Measurements from ENCODE around the gene GOLIM4. TPM values are rescaled to one million over a fixed set of nuclear protein-coding genes. Genes with fewer than 3 reads are reported as not detected.
A peak's percentile ranks its signal among the peaks of the same experiment; 100 is the strongest.

GOLIM4 gene
- total and polyA plus RNA-seq, 7 donors = 8.6 to 34.1 (median 13.4) TPM

DNA sequence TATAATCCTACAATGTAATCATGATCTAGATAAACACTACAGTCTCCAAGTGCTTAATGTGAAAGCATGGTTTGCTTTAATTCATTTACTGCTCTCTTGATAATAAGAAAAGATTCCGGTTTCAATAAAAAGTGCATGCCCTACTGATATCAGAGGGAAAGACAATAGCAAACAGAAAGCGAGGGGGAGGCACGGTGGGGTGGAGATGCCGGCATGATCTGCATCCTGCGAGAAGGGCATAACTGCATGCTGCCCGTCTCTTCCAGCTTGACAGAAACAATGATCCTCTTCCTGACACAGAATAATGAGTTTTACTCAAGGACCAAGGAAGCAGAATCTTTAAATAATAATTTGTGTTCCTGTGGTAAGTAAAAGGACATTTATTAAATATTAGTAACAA is 51.7 kb downstream of the GOLIM4 start:
- peaks cover 0 to 40% of the 10 kb centered on the region in 2 donors for H3K36me3 ChIP-seq (ENCODE audit: insufficient read depth in 1 of 2, low read depth in 1 of 2)
- ATAC-seq (no peak), DNase-seq (no peak)
- H3K4me3 ChIP-seq = peak overlapping the region; percentile 23
- intact Hi-C loops (cut with DNase I) = loop anchor here in 1 of 2 donors (5.0 kb wide), 1 partner anchor 117 kb away; no protein-coding TSS in a partner anchor
- no peaks in the 10 kb centered on the region for H3K27me3 ChIP-seq (ENCODE audit: insufficient read depth in 3 of 3, low read length in 2 of 3)
- peaks cover 7% of the 10 kb centered on the region for H3K4me1 ChIP-seq
- H3K9me3 ChIP-seq = no peaks in the 10 kb centered on the region
- no peak overlapping the region for H3K27ac ChIP-seq
- WGBS, 3 donors = 50 to 63% (median 53%) methylated on average over 6 of the region's 6 CpGs
- TF ChIP-seq, protein P1, sequence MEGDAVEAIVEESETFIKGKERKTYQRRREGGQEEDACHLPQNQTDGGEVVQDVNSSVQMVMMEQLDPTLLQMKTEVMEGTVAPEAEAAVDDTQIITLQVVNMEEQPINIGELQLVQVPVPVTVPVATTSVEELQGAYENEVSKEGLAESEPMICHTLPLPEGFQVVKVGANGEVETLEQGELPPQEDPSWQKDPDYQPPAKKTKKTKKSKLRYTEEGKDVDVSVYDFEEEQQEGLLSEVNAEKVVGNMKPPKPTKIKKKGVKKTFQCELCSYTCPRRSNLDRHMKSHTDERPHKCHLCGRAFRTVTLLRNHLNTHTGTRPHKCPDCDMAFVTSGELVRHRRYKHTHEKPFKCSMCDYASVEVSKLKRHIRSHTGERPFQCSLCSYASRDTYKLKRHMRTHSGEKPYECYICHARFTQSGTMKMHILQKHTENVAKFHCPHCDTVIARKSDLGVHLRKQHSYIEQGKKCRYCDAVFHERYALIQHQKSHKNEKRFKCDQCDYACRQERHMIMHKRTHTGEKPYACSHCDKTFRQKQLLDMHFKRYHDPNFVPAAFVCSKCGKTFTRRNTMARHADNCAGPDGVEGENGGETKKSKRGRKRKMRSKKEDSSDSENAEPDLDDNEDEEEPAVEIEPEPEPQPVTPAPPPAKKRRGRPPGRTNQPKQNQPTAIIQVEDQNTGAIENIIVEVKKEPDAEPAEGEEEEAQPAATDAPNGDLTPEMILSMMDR (IDR thresholded peaks at IDR 0.05) = no peak

DNA sequence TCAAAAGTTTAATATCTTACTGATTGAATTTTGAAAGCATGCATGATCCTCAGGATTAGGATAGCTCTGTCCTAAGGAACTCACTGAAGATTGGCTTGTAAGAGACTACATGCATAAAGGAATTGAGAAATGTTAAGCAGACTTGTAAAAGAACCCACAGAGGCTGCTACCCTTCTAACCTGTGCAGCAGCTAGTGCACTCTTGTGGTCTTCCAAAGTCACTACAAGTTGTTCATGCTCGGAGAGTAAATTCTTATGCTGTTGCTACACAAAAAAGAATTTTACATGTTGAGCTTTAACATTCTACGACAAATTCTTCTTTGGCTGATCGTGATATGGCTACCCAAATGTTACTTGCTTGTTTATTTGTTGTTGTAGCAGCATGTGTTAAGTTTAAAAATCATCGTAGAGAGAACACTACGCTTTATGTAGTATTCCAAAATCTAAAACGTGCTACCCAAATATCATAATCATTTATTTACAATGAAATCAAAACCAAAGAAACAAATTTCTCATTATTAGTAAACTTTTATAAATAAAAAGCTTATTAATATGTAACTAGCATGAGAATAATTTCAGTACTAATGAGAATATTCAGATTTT is 55.0 kb downstream of the GOLIM4 start:
- ATAC-seq = peak; percentile 48 to 86 (median 84)
- Histone ChIP-seq H3K27me3 (ENCODE audit: insufficient read depth in 3 of 3, low read length in 2 of 3) (no peaks in the 10 kb centered on the region), H3K36me3 (ENCODE audit: insufficient read depth in 1 of 2, low read depth in 1 of 2) (peaks cover 5 to 57% of the 10 kb centered on the region in 2 donors), H3K4me3 (no peak overlapping the region), H3K9me3 (no peaks in the 10 kb centered on the region), H3K27ac (no peak overlapping the region), H3K4me1 (peaks cover 7% of the 10 kb centered on the region)
- WGBS, 3 donors = 79 to 83% (median 81%) methylated on average over 6 of the region's 6 CpGs
- intact Hi-C loops (cut with DNase I) = loop anchor here in 1 of 2 donors (5.0 kb wide), 1 partner anchor 113 kb away; no protein-coding TSS in a partner anchor
- TF ChIP-seq, protein P1 (IDR thresholded peaks at IDR 0.05) = peak; percentile 60
- no peak for DNase-seq

DNA sequence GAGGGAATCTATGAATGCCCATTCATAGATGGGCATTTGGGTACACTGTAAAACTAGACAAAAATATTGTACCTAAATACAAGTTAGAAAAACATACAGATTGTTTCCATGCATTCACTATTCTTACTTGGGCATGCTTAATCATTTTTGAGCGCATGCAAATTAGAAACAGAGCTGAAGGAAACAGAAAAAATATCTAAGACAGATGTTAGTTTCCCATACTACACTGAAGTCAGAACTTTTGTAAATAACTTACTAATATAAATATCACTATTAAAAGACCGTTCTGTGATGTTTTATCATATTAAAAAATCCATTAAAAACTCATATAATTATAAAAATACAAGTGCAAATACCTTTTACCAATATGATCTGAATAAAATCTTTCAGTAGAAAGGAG is 58.7 kb downstream of the GOLIM4 start:
- intact Hi-C loops (cut with DNase I) = loop anchor here in 1 of 2 donors (10.0 kb wide), 1 partner anchor 302 kb away; the partner anchor contains the start of genes PDCD10 and SERPINI1
- Histone ChIP-seq H3K4me3 (no peak overlapping the region), H3K27me3 (ENCODE audit: insufficient read depth in 3 of 3, low read length in 2 of 3) (no peaks in the 10 kb centered on the region), H3K4me1 (peaks cover 12% of the 10 kb centered on the region), H3K27ac (no peak overlapping the region), H3K9me3 (no peaks in the 10 kb centered on the region), H3K36me3 (ENCODE audit: insufficient read depth in 1 of 2, low read depth in 1 of 2) (peaks cover 5 to 43% of the 10 kb centered on the region in 2 donors)
- TF ChIP-seq, protein P1 (IDR thresholded peaks at IDR 0.05) = no peak
- DNase-seq = no peak
- ATAC-seq = no peak
- WGBS, 3 donors = 91 to 95% (median 94%) methylated on average over 2 of the region's 2 CpGs

DNA sequence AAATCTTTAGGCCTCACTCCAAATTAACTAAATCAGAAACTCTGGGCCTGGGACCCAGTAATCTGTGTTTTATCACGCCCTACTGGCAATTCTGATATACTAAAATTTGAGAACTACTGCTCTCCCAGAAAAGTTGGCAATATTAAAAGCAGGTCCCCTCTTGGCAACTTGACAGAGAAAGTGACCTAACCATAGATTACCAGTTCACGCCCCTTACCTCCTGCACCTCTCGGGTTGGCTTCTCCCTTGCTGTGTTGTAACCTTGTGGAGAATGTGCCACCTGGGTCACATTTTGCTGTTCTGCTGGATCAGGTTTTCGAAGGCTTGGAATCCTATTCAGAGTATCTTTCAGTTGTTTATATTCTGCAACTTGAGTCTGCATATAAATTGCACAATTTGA is 59.1 kb downstream of the GOLIM4 start:
- Histone ChIP-seq H3K27me3 (ENCODE audit: insufficient read depth in 3 of 3, low read length in 2 of 3) (no peaks in the 10 kb centered on the region), H3K4me3 (no peak overlapping the region), H3K4me1 (peaks cover 12% of the 10 kb centered on the region), H3K36me3 (ENCODE audit: insufficient read depth in 1 of 2, low read depth in 1 of 2) (peaks cover 5 to 45% of the 10 kb centered on the region in 2 donors), H3K9me3 (no peaks in the 10 kb centered on the region), H3K27ac (no peak overlapping the region)
- intact Hi-C loops (cut with DNase I) = loop anchor here in 1 of 2 donors (10.0 kb wide), 1 partner anchor 302 kb away; the partner anchor contains the start of genes PDCD10 and SERPINI1
- no peak for DNase-seq
- 64 to 76% (median 64%) methylated on average over 4 of the region's 4 CpGs for WGBS, 3 donors
- TF ChIP-seq, protein P1 (IDR thresholded peaks at IDR 0.05) = no peak
- no peak for ATAC-seq

Measured in psoas muscle (tissue), 8 donors.